H1 (cell line): ENCODE measurements around the gene RPL3. TPM values are rescaled to one million over a fixed set of nuclear protein-coding genes. Genes with fewer than 3 reads are reported as not detected.

Experiments used
- CTCF ChIA-PET: fragments of 300-600 bp; sonication (Branson Sonifier 250); formaldehyde crosslinking; loops from one replicate; lab custom pipeline; 2021; ENCODE audit not compliant: partially characterized antibody; lab: Charles Lee
- POLR2A ChIA-PET: fragments of 300-600 bp; sonication (Branson Sonifier 250); formaldehyde crosslinking; loops from one replicate; lab custom pipeline; 2021; ENCODE audit warnings: inconsistent platforms; ENCODE audit not compliant: partially characterized antibody; lab: Charles Lee
- DNase-seq, 2 experiments: peaks; one replicate each; pipeline versions ENCODE4 v3.0.0 to v3.0.0-alpha.2; 2010 to 2022; ENCODE audit warnings: low spot score in 2 of 2, low read depth in 1 of 2, mixed read lengths in 1 of 2
- FAIRE-seq: peaks from 2 replicates; lab custom pipeline; 2011; peaks lifted over from hg19 to GRCh38; lab: Jason Lieb, UNC
- H2AFZ ChIP-seq: 2 replicates; pipeline ENCODE4 v1.8.1; 2012; ENCODE audit warnings: low read length, inconsistent platforms
- H2AK5ac ChIP-seq: 2 replicates; pipeline ENCODE4 v1.6.1; 2013; ENCODE audit warnings: low read depth, low read length
- H2BK120ac ChIP-seq: replicated peaks from 2 replicates; pipeline ENCODE3; 2013; ENCODE audit warnings: low read depth, low read length, inconsistent platforms
- H2BK12ac ChIP-seq: 2 replicates; pipeline ENCODE4 v1.6.1; 2013; ENCODE audit warnings: low read depth, low read length
- H2BK15ac ChIP-seq: 2 replicates; pipeline ENCODE4 v1.6.1; 2013; ENCODE audit warnings: low read length
- H2BK20ac ChIP-seq: 2 replicates; pipeline ENCODE4 v1.6.1; 2013; ENCODE audit warnings: low read length
- H2BK5ac ChIP-seq: 2 replicates; pipeline ENCODE4 v1.6.1; 2013; ENCODE audit warnings: low read depth, low read length
- H3K14ac ChIP-seq: 2 replicates; pipeline ENCODE4 v1.6.1; 2013; ENCODE audit warnings: inconsistent platforms; ENCODE audit not compliant: insufficient read length
- H3K18ac ChIP-seq: 2 replicates; pipeline ENCODE4 v1.6.1; 2013; ENCODE audit warnings: low read length; ENCODE audit errors: extremely low read depth
- H3K23ac ChIP-seq: 2 replicates; pipeline ENCODE4 v1.6.1; 2013; ENCODE audit warnings: inconsistent platforms; ENCODE audit not compliant: insufficient read length
- H3K23me2 ChIP-seq: 2 replicates; pipeline ENCODE4 v1.6.1; 2013; ENCODE audit warnings: low read depth, low read length
- H3K27ac ChIP-seq: 2 replicates; pipeline ENCODE4 v1.6.1; 2011; ENCODE audit warnings: low read depth, low read length, inconsistent platforms
- H3K27me3 ChIP-seq, 4 experiments: replicated peaks in 1 of 4; 1 replicate in 1 of 4; 2 replicates in 3 of 4; pipeline versions ENCODE4 v1.6.1 to v1.8.1; 2011 to 2013; ENCODE audit warnings: low read length in 3 of 4, mild to moderate bottlenecking in 3 of 4, inconsistent platforms in 2 of 4, mixed read lengths in 2 of 4, moderate library complexity in 1 of 4; ENCODE audit not compliant: control insufficient read depth in 3 of 4, insufficient read depth in 3 of 4; ENCODE audit errors: extremely low read depth in 1 of 4
- H3K36me3 ChIP-seq, 4 experiments: 2 replicates each; pipeline versions ENCODE4 v1.6.1 to v1.8.1; 2011 to 2013; ENCODE audit warnings: mild to moderate bottlenecking in 4 of 4, low read length in 3 of 4, moderate library complexity in 2 of 4, control low read depth in 1 of 4, inconsistent platforms in 1 of 4; ENCODE audit not compliant: insufficient read depth in 4 of 4, control insufficient read depth in 2 of 4
- H3K4ac ChIP-seq: replicated peaks from 2 replicates; pipeline ENCODE3; 2013; ENCODE audit warnings: low read length, low read depth, mixed read lengths, inconsistent platforms; ENCODE audit not compliant: insufficient read length
- H3K4me1 ChIP-seq, 4 experiments: replicated peaks in 1 of 4; 1 replicate in 1 of 4; 2 replicates in 3 of 4; pipeline versions ENCODE4 v1.6.1 to v1.8.1; 2011 to 2013; ENCODE audit warnings: low read length in 3 of 4, inconsistent platforms in 2 of 4, mixed read lengths in 1 of 4; ENCODE audit not compliant: insufficient read depth in 4 of 4, control insufficient read depth in 3 of 4
- H3K4me2 ChIP-seq, 2 experiments: 2 replicates each; pipeline versions ENCODE4 v1.6.1 to v1.8.1; 2011 to 2013; ENCODE audit warnings: low read depth in 2 of 2, low read length in 2 of 2, control low read depth in 1 of 2, inconsistent platforms in 1 of 2, mild to moderate bottlenecking in 1 of 2; ENCODE audit not compliant: insufficient read depth in 1 of 2
- H3K4me3 ChIP-seq, 4 experiments: fragments of 200-600, 300-600 bp in 1 of 4; sonication (generic), shearing (Covaris generic), sonication (Bioruptor Twin) in 1 of 4; 2 replicates each; pipeline versions ENCODE4 v1.5.1 to v1.8.1; 2011 to 2016; ENCODE audit warnings: low read length in 4 of 4, low read depth in 3 of 4, control low read depth in 2 of 4, inconsistent platforms in 2 of 4, mild to moderate bottlenecking in 2 of 4, mixed read lengths in 1 of 4, moderate library complexity in 1 of 4; ENCODE audit not compliant: insufficient read depth in 2 of 4; ENCODE audit errors: extremely low read depth in 1 of 4
- H3K56ac ChIP-seq: replicated peaks from 2 replicates; pipeline ENCODE3; 2013; ENCODE audit warnings: low read depth, mild to moderate bottlenecking, mixed read lengths, low read length, inconsistent platforms; ENCODE audit not compliant: insufficient read length
- H3K79me1 ChIP-seq: 2 replicates; pipeline ENCODE4 v1.6.1; 2013; ENCODE audit warnings: low read depth, low read length, control low read depth
- H3K79me2 ChIP-seq, 2 experiments: 2 replicates each; pipeline versions ENCODE4 v1.6.1 to v1.8.1; 2012 to 2013; ENCODE audit warnings: low read length in 2 of 2, mild to moderate bottlenecking in 2 of 2, inconsistent platforms in 1 of 2; ENCODE audit not compliant: insufficient read depth in 2 of 2, control insufficient read depth in 1 of 2
- H3K9ac ChIP-seq, 4 experiments: replicated peaks in 1 of 4; 1 replicate in 1 of 4; 2 replicates in 3 of 4; pipeline versions ENCODE4 v1.6.1 to v1.8.1; 2011 to 2013; ENCODE audit warnings: low read depth in 3 of 4, low read length in 3 of 4, control low read depth in 2 of 4, mild to moderate bottlenecking in 2 of 4, moderate library complexity in 2 of 4, inconsistent platforms in 1 of 4; ENCODE audit errors: extremely low read depth in 1 of 4
- H3K9me3 ChIP-seq, 2 experiments: 2 replicates each; pipeline versions ENCODE4 v1.6.1 to v1.8.1; 2012 to 2013; ENCODE audit warnings: mild to moderate bottlenecking in 2 of 2, moderate library complexity in 2 of 2, control low read depth in 1 of 2, inconsistent platforms in 1 of 2, low read depth in 1 of 2, low read length in 1 of 2, mixed read lengths in 1 of 2; ENCODE audit not compliant: insufficient read depth in 2 of 2
- H4K20me1 ChIP-seq, 2 experiments: replicated peaks in 1 of 2; 2 replicates each; pipeline versions ENCODE3 to v1.8.1; 2011 to 2013; ENCODE audit warnings: inconsistent platforms in 2 of 2, low read length in 2 of 2, mild to moderate bottlenecking in 1 of 2; ENCODE audit not compliant: insufficient read depth in 2 of 2, control insufficient read depth in 1 of 2
- H4K5ac ChIP-seq: 2 replicates; pipeline ENCODE4 v1.6.1; 2013; ENCODE audit warnings: low read length, low read depth, mixed read lengths, inconsistent platforms; ENCODE audit not compliant: insufficient read length
- H4K8ac ChIP-seq: 2 replicates; pipeline ENCODE4 v1.8.0; 2013; ENCODE audit warnings: mild to moderate bottlenecking, moderate library complexity, low read length, inconsistent platforms; ENCODE audit not compliant: insufficient read depth; ENCODE audit errors: extremely low read depth
- H4K91ac ChIP-seq: replicated peaks from 2 replicates; pipeline ENCODE3; 2013; ENCODE audit warnings: low read length, mixed read lengths, inconsistent platforms; ENCODE audit not compliant: insufficient read length
- ATF3 ChIP-seq: IDR thresholded peaks from 2 replicates; pipeline ENCODE4 v1.6.1; 2011; ENCODE audit warnings: low read depth, mild to moderate bottlenecking, low read length; ENCODE audit not compliant: insufficient read depth
- BACH1 ChIP-seq: IDR thresholded peaks from 2 replicates; pipeline ENCODE4 v1.6.1; 2012; ENCODE audit warnings: low read length, improper control_type of control experiment
- CBX8 ChIP-seq: fragments of 300-800, 300-1000 bp; sonication (generic); IDR thresholded peaks from 2 replicates; pipeline ENCODE4 v1.7.1; 2016; ENCODE audit warnings: low read depth, low read length, borderline replicate concordance
- MAX ChIP-seq: IDR thresholded peaks from 2 replicates; pipeline ENCODE4 v1.6.1; 2012; ENCODE audit warnings: inconsistent platforms
- POLR2A ChIP-seq, 2 experiments: IDR thresholded peaks; 1 replicate in 1 of 2; 2 replicates in 1 of 2; pipeline ENCODE4 v1.6.1; 2011; ENCODE audit warnings: low read depth in 2 of 2, low read length in 2 of 2, mild to moderate bottlenecking in 2 of 2; ENCODE audit errors: control extremely low read depth in 1 of 2
- POLR2AphosphoS5 ChIP-seq: IDR thresholded peaks from 2 replicates; pipeline ENCODE4 v1.6.1; 2011; ENCODE audit warnings: low read depth, low read length
- RNF2 ChIP-seq: fragments of 200-900, 300-1000 bp; sonication (generic); IDR thresholded peaks from 2 replicates; pipeline ENCODE4 v1.7.1; 2016; ENCODE audit warnings: borderline replicate concordance, low read depth, mild to moderate bottlenecking, antibody characterized with exemption, low read length; ENCODE audit not compliant: poor library complexity, severe bottlenecking; ENCODE audit errors: missing control alignments
- SAP30 ChIP-seq: fragments of 300-600 bp; sonication (generic); IDR thresholded peaks from 2 replicates; pipeline ENCODE4 v1.7.1; 2012; ENCODE audit warnings: low read length, moderate library complexity, mild to moderate bottlenecking, inconsistent platforms; ENCODE audit not compliant: insufficient read depth, insufficient replicate concordance
- SIN3A ChIP-seq, 2 experiments: IDR thresholded peaks in 1 of 2; conservative IDR thresholded peaks in 1 of 2; 2 replicates each; pipeline ENCODE4 v1.6.1; 2011 to 2012; ENCODE audit warnings: low read length in 2 of 2, improper control_type of control experiment in 1 of 2, low read depth in 1 of 2, mild to moderate bottlenecking in 1 of 2
- WGBS, 2 experiments: shearing (Covaris generic) in 1 of 2; methylation state at CpG; one replicate each; pipeline versions ENCODE4 v1.1.6 to v1.1.7; 2013 to 2015; ENCODE audit warnings: low lambda C conversion rate in 2 of 2, mixed read lengths in 2 of 2, inconsistent platforms in 1 of 2, low coverage in 1 of 2, missing lambda C conversion rate in 1 of 2; ENCODE audit not compliant: insufficient replicate concordance in 2 of 2, insufficient coverage in 1 of 2, insufficient read length in 1 of 2; ENCODE audit errors: extremely low coverage in 1 of 2, missing lambda C conversion rate in 1 of 2; 5-methylcytosine and 5-hydroxymethylcytosine counted together
- polyA plus RNA-seq, 7 experiments: library from polyadenylated mRNA; depleted of rRNA in 3 of 7; stranded (reverse) in 5 of 7; unstranded in 2 of 7; fragments of >200 nt in 5 of 7; fragments of 200-250 nt in 2 of 7; gene quantifications; 1 replicate in 5 of 7; 2 replicates in 1 of 7; 4 replicates in 1 of 7; pipeline versions ENCODE4 v1.2.1 to v1.2.3, GENCODE V29; 2011 to 2013; ENCODE audit warnings: missing spikeins in 2 of 7, mixed read lengths in 2 of 7
- total RNA-seq: library from RNA; stranded (reverse); fragmentation: NEBNext Ultra II Directional; extraction: Animal tissue kit (Norgen Biotek cat#: 25700); gene quantifications from 2 replicates; pipeline ENCODE4 v1.2.1, GENCODE V29; 2021

RPL3 gene
- total and polyA plus RNA-seq, 2 of the 8 experiments (the other 6 are each of a cell fraction or from before 2014, with no cell fraction given) = 2,865 to 5,466 TPM

DNA sequence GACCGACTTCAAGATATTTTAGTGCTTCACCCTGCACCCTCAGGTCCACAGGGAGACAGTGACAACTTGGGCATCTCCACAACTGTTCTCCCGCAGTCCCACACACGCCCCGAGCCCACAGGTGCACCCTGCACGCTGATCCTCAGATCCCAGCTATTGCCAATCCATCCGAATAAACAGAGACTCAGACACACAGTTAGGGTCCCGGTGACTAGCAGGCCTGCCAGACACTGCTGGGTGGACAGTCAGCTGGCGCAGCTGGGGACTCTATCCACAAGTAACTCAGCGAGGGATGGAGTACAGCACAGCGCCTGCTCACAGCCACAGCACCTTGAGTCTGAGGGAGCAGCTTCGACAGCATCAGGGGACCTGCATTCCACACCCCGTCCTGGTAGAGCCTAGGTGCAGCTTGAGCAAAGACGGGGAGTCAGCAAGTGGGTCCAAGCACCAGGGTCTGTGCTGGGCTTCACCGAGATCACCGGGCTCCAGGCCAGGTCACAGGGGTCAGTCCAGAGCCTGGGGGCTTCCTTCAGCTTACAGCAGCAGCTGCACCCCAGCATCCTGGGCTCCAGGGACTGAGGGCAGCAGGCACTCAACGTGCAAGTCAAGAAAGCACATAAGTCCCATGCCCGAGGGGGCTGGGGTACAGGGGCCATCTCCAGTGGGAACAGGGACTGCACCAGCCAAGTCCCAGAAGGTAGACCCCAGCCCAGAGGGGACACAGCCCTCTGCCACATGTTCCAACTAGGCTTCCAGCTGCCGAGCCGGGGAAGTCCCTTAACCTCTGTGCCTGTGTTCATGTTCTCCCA lies 7.6 kb downstream of the RPL3 start:
- H3K9me3 ChIP-seq = no peaks in the 10 kb centered on the region
- no peak overlapping the region for H3K56ac ChIP-seq
- H2BK15ac ChIP-seq = no peak overlapping the region
- no peak overlapping the region for H2BK12ac ChIP-seq
- H3K36me3 ChIP-seq = peaks cover 41 to 54% (median 48%) of the 10 kb centered on the region in 4 experiments
- H3K23me2 ChIP-seq = no peaks in the 10 kb centered on the region
- H4K8ac ChIP-seq = no peak overlapping the region
- 77% methylated on average over 18 of the region's 19 CpGs; no CpG with 5 or more reads in 1 of the 2 experiments for WGBS, 2 experiments
- ChIA-PET POLR2A (interaction anchor here (0.8 to 37.3 kb wide), 53 partner anchors 5 to 599 kb away, joined by 3 to 692 read pairs (median 4); partner anchors contain the start of genes ATF4, PDGFB, RPL3 and SYNGR1), CTCF (interaction anchor here (0.6 to 4.7 kb wide), 48 partner anchors 7 to 543 kb away, joined by 3 to 55 read pairs (median 4); partner anchors contain the start of genes PDGFB, RPL3, SYNGR1 and TAB1)
- peaks cover 0 to 16% of the 10 kb centered on the region in 2 experiments; a peak in 2 of 4 replicates for H3K79me2 ChIP-seq
- no peak overlapping the region for H2BK120ac ChIP-seq
- no peak overlapping the region for H2AFZ ChIP-seq
- H4K5ac ChIP-seq = no peak overlapping the region
- H3K27ac ChIP-seq = peak overlapping the region; percentile 61; the same call in 1 of the 2 replicates
- FAIRE-seq (no peak), DNase-seq (peak in 1 of 2 experiments; percentile 76)
- H3K4ac ChIP-seq = peak overlapping the region; percentile 10
- no peak overlapping the region for H3K14ac ChIP-seq
- H2AK5ac ChIP-seq = no peak overlapping the region
- H2BK5ac ChIP-seq = peak overlapping the region; percentile 41
- no peak overlapping the region for H3K23ac ChIP-seq
- peaks cover 30 to 38% of the 10 kb centered on the region in 2 experiments for H4K20me1 ChIP-seq
- no peak overlapping the region for H3K18ac ChIP-seq
- H3K4me1 ChIP-seq = peaks cover 0 to 27% (median 14%) of the 10 kb centered on the region in 4 experiments; a peak in 5 of 7 replicates
- H3K27me3 ChIP-seq = no peaks in the 10 kb centered on the region
- H4K91ac ChIP-seq = no peak overlapping the region
- H3K4me3 ChIP-seq = no peak overlapping the region
- no peak overlapping the region for H2BK20ac ChIP-seq
- peak overlapping the region in 2 of 4 experiments; percentile 8 to 19; a peak in 1 of 7 replicates for H3K9ac ChIP-seq
- H3K4me2 ChIP-seq = 0 out of 4 replicates have a peak overlapping the region, but pooled peaks of 1 of the 2 experiments have one; percentile 15
- H3K79me1 ChIP-seq = peaks cover 3% of the 10 kb centered on the region
- no peak for TF ChIP-seq RNF2
- TF ChIP-seq SAP30 = no peak
- peak; percentile 35 to 62; a peak in 2 of 3 replicates for TF ChIP-seq POLR2A (IDR thresholded peaks at IDR 0.05; ENCODE audit: control extremely low read depth in 1 of 2, low read depth in 2 of 2, low read length in 2 of 2)
- TF ChIP-seq MAX = no peak
- no peak for TF ChIP-seq CBX8
- peak; percentile 86 for TF ChIP-seq POLR2AphosphoS5
- TF ChIP-seq SIN3A (conservative IDR thresholded peaks at IDR 0.05 in 1 of 2, IDR thresholded peaks at IDR 0.05 in 1 of 2; ENCODE audit: low read depth in 1 of 2, low read length in 2 of 2) = 0 out of 4 replicates have a peak, but pooled peaks of 1 of the 2 experiments have one; percentile 61
- no peak for TF ChIP-seq BACH1
- no peak for TF ChIP-seq ATF3
